GM23338 (cell line): Measurements from ENCODE around the gene PAX9. TPM values are rescaled to one million over a fixed set of nuclear protein-coding genes. Genes with fewer than 3 reads are reported as not detected.

Experiments
- ATAC-seq: fragments of 200-7000 bp; cut with Tn5 transposase; 3 replicates; pipeline ENCODE4 v1.9.1; 2020
- DNase-seq: peaks from one replicate; pipeline ENCODE4 v3.0.0-alpha.2; 2015; ENCODE audit warnings: low spot score
- H2AFZ ChIP-seq: fragments of 200-600 bp; sonication (generic); 2 replicates; pipeline ENCODE4 v1.8.0; 2016; ENCODE audit warnings: antibody characterized with exemption, mild to moderate bottlenecking, moderate library complexity
- H3F3A ChIP-seq: fragments of 200-600 bp; sonication (generic); replicated peaks from 2 replicates; pipeline ENCODE4 v1.8.0; 2017; ENCODE audit warnings: antibody characterized with exemption, mixed run types, low read depth
- H3K27ac ChIP-seq: fragments of 200-600 bp; sonication (generic); 2 replicates; pipeline ENCODE4 v1.6.1; 2016; ENCODE audit warnings: low read depth
- H3K27me3 ChIP-seq: fragments of 200-600 bp; sonication (generic); 2 replicates; pipeline ENCODE4 v1.8.0; 2016; ENCODE audit warnings: mild to moderate bottlenecking, mixed run types, moderate library complexity; ENCODE audit not compliant: insufficient read depth
- H3K36me3 ChIP-seq: fragments of 200-600 bp; sonication (generic); 2 replicates; pipeline ENCODE4 v1.8.0; 2016; ENCODE audit warnings: mild to moderate bottlenecking; ENCODE audit not compliant: insufficient read depth
- H3K4me1 ChIP-seq: fragments of 200-600 bp; sonication (generic); 2 replicates; pipeline ENCODE4 v1.8.0; 2016; ENCODE audit warnings: mild to moderate bottlenecking, moderate library complexity; ENCODE audit not compliant: insufficient read depth
- H3K4me2 ChIP-seq: fragments of 200-600 bp; sonication (generic); 2 replicates; pipeline ENCODE4 v1.7.1; 2017; ENCODE audit warnings: mixed run types
- H3K4me3 ChIP-seq: fragments of 200-600 bp; sonication (generic); 2 replicates; pipeline ENCODE4 v1.6.1; 2016; ENCODE audit warnings: mixed run types
- H3K79me2 ChIP-seq: fragments of 200-600 bp; sonication (generic); replicated peaks from 2 replicates; pipeline ENCODE4 v1.8.0; 2017; ENCODE audit warnings: mild to moderate bottlenecking; ENCODE audit not compliant: insufficient read depth
- H3K9me2 ChIP-seq: fragments of 200-600 bp; sonication (generic); 2 replicates; pipeline ENCODE4 v1.8.0; 2017; ENCODE audit not compliant: insufficient read depth
- H4K20me1 ChIP-seq: fragments of 200-600 bp; sonication (generic); replicated peaks from 2 replicates; pipeline ENCODE4 v1.8.0; 2017; ENCODE audit warnings: mild to moderate bottlenecking; ENCODE audit not compliant: insufficient read depth
- H3K27ac Mint-ChIP-seq: 2 replicates; pipeline ENCODE4 v1.8.0; 2020; ENCODE audit warnings: inconsistent platforms, mild to moderate bottlenecking, moderate library complexity, mixed read lengths
- H3K27me3 Mint-ChIP-seq: 3 replicates; pipeline ENCODE4 v1.8.0; 2022; ENCODE audit warnings: low read depth, mild to moderate bottlenecking, moderate library complexity, mixed read lengths, inconsistent platforms; ENCODE audit not compliant: insufficient read depth, poor library complexity
- H3K36me3 Mint-ChIP-seq: 3 replicates; pipeline ENCODE4 v1.8.0; 2021; ENCODE audit warnings: low read depth, mild to moderate bottlenecking, inconsistent platforms, moderate library complexity, mixed read lengths
- H3K4me1 Mint-ChIP-seq: 3 replicates; pipeline ENCODE4 v1.8.0; 2020; ENCODE audit warnings: mild to moderate bottlenecking, inconsistent platforms, mixed read lengths
- H3K4me3 Mint-ChIP-seq: 3 replicates; pipeline ENCODE4 v1.8.0; 2021; ENCODE audit warnings: moderate library complexity, mild to moderate bottlenecking, inconsistent platforms, mixed read lengths
- H3K9me3 Mint-ChIP-seq: 3 replicates; pipeline ENCODE4 v1.8.0; 2020; ENCODE audit warnings: moderate library complexity, mild to moderate bottlenecking, inconsistent platforms, mixed read lengths
- CREB1 ChIP-seq: fragments of 250-450 bp; sonication (Bioruptor Pico); IDR thresholded peaks from 2 replicates; pipeline ENCODE4 v1.5.0; 2020; ENCODE audit warnings: low read depth, mild to moderate bottlenecking, moderate library complexity
- CTCF ChIP-seq, 2 experiments: fragments of 200-600 bp in 1 of 2; sonication (generic) in 1 of 2; conservative IDR thresholded peaks; 2 replicates each; pipeline versions ENCODE4 v1.5.1 to v1.6.1; 2016 to 2017; ENCODE audit warnings: antibody characterized with exemption in 2 of 2, low read depth in 2 of 2, mild to moderate bottlenecking in 2 of 2, moderate library complexity in 1 of 2
- EZH2 ChIP-seq: fragments of 200-600 bp; sonication (generic); IDR thresholded peaks from one replicate; pipeline ENCODE4 v1.8.0; 2017; ENCODE audit warnings: antibody characterized with exemption, mild to moderate bottlenecking, low read depth; ENCODE audit not compliant: unreplicated experiment
- EZH2phosphoT487 ChIP-seq: fragments of 200-600 bp; sonication (generic); IDR thresholded peaks from one replicate; pipeline ENCODE4 v1.8.1; 2018; ENCODE audit warnings: antibody characterized with exemption; ENCODE audit not compliant: unreplicated experiment
- JUNB ChIP-seq: IDR thresholded peaks from one replicate; pipeline ENCODE4 v1.6.1; 2016; ENCODE audit warnings: antibody characterized with exemption; ENCODE audit not compliant: unreplicated experiment
- NANOG ChIP-seq: IDR thresholded peaks from 2 replicates; pipeline ENCODE4 v1.6.1; 2016; ENCODE audit warnings: antibody characterized with exemption, borderline replicate concordance
- POLR2AphosphoS5 ChIP-seq: IDR thresholded peaks from 2 replicates; pipeline ENCODE4 v1.6.1; 2016; ENCODE audit warnings: antibody characterized with exemption, low read depth
- REST ChIP-seq: IDR thresholded peaks from one replicate; pipeline ENCODE4 v1.6.1; 2018; ENCODE audit warnings: antibody characterized with exemption; ENCODE audit not compliant: unreplicated experiment
- STAT1 ChIP-seq: IDR thresholded peaks from one replicate; pipeline ENCODE4 v1.6.1; 2016; ENCODE audit warnings: antibody characterized with exemption; ENCODE audit not compliant: unreplicated experiment
- ZNF114 ChIP-seq: fragments of 250-450 bp; sonication (Bioruptor Pico); IDR thresholded peaks from 2 replicates; pipeline ENCODE4 v1.5.0; 2020; ENCODE audit warnings: mild to moderate bottlenecking, moderate library complexity
- ZNF331 ChIP-seq: fragments of 250-450 bp; sonication (Bioruptor Pico); IDR thresholded peaks from 2 replicates; pipeline ENCODE4 v1.5.0; 2020; ENCODE audit warnings: low read depth, mild to moderate bottlenecking, moderate library complexity
- polyA plus RNA-seq: library from polyadenylated mRNA; unstranded; fragments of >200 nt; fragmentation: Nextera tagmentation; extraction: Ambion mirVana; gene quantifications from 2 replicates; pipeline ENCODE4 v1.2.1, GENCODE V29; 2016
- total RNA-seq: library from RNA; depleted of rRNA; stranded (reverse); fragments of >200 nt; shearing (Covaris generic); gene quantifications from 2 replicates; pipeline ENCODE4 v1.2.3, GENCODE V29; 2014
- TF ChIP-seq, protein P1 (sequence below): fragments of 250-450 bp; sonication (Bioruptor Pico); IDR thresholded peaks from 2 replicates; pipeline ENCODE4 v1.5.0; 2020; ENCODE audit warnings: mild to moderate bottlenecking, moderate library complexity
- TF ChIP-seq, protein P2 (sequence below): IDR thresholded peaks from 2 replicates; pipeline ENCODE4 v1.6.1; 2016; ENCODE audit warnings: antibody characterized with exemption

The PAX9 gene
- total and polyA plus RNA-seq, 2 experiments from 2014 or later: 0.74 TPM; not detected in 1

DNA sequence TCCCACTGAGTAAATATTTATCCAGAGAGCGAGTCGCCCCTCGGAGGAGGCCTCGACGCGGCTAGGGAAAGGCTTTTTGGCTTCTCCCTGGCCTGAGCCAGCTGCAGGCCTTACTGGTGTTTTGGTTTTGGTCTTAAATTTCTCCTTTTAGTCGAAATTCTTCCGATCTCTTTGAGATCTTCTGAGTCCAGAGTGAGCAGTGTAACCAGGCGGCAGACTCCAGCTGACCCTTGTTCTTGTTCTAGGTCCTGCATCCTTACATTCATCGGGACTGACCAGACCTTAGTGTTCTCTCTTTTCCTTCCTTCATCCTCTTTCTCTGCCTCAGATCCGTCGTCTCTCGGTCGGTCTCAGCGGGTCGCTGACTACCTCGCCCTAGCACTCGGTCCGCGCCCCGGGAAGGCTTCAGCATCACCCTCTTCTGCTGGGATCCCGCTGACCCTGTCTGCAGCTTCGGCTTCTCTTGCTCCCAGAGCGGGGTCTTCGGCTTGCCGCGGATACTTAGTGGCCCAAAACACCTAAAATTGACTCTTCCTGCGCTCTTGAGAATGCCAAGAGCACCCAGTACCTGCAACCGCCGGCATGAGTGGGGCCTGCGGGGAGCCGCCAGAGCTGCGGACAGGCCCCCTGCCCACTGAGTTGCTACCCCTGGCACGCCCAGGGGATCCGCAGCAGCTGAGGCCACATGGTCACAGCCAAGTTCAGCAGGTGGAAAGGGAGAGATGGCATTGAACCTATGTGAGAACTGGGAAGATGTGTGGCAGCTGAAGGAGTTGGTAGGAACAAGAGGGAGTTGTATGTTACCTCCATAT lies 2.4 kb upstream of the PAX9 start:
- Mint-ChIP-seq H3K27me3 (peaks cover 100% of the 10 kb centered on the region), H3K4me1 (peaks cover 69% of the 10 kb centered on the region), H3K4me3 (peak overlapping the region; percentile 3; the same call in 1 of the 3 replicates), H3K9me3 (no peaks in the 10 kb centered on the region; the same call in 2 of the 3 replicates), H3K36me3 (no peaks in the 10 kb centered on the region; the same call in 2 of the 3 replicates), H3K27ac (no peak overlapping the region)
- peaks cover 37% of the 10 kb centered on the region for H3F3A ChIP-seq
- no peak overlapping the region for H2AFZ ChIP-seq
- H4K20me1 ChIP-seq: peaks cover 48% of the 10 kb centered on the region
- no peak for ATAC-seq
- H3K4me2 ChIP-seq: peak overlapping the region; percentile 83
- H3K36me3 ChIP-seq: no peaks in the 10 kb centered on the region
- H3K4me1 ChIP-seq: peaks cover 67% of the 10 kb centered on the region
- H3K27me3 ChIP-seq: peaks cover 96% of the 10 kb centered on the region
- no peaks in the 10 kb centered on the region for H3K9me2 ChIP-seq
- no peak for DNase-seq
- H3K4me3 ChIP-seq: peak overlapping the region; percentile 13; the same call in 1 of the 2 replicates
- TF ChIP-seq ZNF114 (CRISPR knock-in tag) (no peak), NANOG (no peak), CTCF (conservative IDR thresholded peaks at IDR 0.05; ENCODE audit: low read depth in 2 of 2) (no peak), JUNB (no peak), STAT1 (no peak), POLR2AphosphoS5 (no peak), EZH2phosphoT487 (peak; percentile 16), CREB1 (CRISPR knock-in tag) (no peak), EZH2 (peak; percentile 84), REST (no peak), ZNF331 (CRISPR knock-in tag) (no peak)
- TF ChIP-seq, protein P1, sequence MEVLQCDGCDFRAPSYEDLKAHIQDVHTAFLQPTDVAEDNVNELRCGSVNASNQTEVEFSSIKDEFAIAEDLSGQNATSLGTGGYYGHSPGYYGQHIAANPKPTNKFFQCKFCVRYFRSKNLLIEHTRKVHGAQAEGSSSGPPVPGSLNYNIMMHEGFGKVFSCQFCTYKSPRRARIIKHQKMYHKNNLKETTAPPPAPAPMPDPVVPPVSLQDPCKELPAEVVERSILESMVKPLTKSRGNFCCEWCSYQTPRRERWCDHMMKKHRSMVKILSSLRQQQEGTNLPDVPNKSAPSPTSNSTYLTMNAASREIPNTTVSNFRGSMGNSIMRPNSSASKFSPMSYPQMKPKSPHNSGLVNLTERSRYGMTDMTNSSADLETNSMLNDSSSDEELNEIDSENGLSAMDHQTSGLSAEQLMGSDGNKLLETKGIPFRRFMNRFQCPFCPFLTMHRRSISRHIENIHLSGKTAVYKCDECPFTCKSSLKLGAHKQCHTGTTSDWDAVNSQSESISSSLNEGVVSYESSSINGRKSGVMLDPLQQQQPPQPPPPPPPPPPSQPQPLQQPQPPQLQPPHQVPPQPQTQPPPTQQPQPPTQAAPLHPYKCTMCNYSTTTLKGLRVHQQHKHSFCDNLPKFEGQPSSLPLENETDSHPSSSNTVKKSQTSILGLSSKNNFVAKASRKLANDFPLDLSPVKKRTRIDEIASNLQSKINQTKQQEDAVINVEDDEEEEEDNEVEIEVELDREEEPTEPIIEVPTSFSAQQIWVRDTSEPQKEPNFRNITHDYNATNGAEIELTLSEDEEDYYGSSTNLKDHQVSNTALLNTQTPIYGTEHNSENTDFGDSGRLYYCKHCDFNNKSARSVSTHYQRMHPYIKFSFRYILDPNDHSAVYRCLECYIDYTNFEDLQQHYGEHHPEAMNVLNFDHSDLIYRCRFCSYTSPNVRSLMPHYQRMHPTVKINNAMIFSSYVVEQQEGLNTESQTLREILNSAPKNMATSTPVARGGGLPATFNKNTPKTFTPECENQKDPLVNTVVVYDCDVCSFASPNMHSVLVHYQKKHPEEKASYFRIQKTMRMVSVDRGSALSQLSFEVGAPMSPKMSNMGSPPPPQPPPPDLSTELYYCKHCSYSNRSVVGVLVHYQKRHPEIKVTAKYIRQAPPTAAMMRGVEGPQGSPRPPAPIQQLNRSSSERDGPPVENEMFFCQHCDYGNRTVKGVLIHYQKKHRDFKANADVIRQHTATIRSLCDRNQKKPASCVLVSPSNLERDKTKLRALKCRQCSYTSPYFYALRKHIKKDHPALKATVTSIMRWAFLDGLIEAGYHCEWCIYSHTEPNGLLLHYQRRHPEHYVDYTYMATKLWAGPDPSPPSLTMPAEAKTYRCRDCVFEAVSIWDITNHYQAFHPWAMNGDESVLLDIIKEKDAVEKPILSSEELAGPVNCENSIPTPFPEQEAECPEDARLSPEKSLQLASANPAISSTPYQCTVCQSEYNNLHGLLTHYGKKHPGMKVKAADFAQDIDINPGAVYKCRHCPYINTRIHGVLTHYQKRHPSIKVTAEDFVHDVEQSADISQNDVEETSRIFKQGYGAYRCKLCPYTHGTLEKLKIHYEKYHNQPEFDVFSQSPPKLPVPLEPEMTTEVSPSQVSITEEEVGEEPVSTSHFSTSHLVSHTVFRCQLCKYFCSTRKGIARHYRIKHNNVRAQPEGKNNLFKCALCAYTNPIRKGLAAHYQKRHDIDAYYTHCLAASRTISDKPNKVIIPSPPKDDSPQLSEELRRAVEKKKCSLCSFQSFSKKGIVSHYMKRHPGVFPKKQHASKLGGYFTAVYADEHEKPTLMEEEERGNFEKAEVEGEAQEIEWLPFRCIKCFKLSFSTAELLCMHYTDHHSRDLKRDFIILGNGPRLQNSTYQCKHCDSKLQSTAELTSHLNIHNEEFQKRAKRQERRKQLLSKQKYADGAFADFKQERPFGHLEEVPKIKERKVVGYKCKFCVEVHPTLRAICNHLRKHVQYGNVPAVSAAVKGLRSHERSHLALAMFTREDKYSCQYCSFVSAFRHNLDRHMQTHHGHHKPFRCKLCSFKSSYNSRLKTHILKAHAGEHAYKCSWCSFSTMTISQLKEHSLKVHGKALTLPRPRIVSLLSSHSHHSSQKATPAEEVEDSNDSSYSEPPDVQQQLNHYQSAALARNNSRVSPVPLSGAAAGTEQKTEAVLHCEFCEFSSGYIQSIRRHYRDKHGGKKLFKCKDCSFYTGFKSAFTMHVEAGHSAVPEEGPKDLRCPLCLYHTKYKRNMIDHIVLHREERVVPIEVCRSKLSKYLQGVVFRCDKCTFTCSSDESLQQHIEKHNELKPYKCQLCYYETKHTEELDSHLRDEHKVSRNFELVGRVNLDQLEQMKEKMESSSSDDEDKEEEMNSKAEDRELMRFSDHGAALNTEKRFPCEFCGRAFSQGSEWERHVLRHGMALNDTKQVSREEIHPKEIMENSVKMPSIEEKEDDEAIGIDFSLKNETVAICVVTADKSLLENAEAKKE (CRISPR knock-in tag): no peak
- TF ChIP-seq, protein P2, sequence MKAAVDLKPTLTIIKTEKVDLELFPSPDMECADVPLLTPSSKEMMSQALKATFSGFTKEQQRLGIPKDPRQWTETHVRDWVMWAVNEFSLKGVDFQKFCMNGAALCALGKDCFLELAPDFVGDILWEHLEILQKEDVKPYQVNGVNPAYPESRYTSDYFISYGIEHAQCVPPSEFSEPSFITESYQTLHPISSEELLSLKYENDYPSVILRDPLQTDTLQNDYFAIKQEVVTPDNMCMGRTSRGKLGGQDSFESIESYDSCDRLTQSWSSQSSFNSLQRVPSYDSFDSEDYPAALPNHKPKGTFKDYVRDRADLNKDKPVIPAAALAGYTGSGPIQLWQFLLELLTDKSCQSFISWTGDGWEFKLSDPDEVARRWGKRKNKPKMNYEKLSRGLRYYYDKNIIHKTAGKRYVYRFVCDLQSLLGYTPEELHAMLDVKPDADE: no peak
- no peaks in the 10 kb centered on the region for H3K79me2 ChIP-seq
- H3K27ac ChIP-seq: no peak overlapping the region
